ENCODE results near the gene ECPAS.

Gene ECPAS

DNA sequence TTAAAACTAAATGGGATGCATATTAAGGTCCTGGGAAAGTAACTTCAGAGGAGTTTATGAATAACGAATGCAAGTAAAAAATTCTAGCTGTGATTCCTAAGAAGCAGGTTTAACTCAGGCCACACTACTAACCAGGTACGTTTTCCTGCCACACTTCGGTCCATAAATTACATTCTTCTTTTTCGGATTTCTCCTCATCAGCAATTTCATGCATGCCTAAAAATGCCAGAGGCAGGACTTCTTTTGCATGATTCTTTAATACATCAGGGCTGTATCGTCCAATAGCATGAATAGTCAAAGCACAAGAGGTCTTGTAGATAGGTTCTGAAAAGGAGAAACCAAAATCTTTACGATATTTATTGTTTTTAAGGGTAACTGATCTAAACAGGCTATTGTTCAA, 111.9 kb downstream of the ECPAS start:
- Histone ChIP-seq H3K79me2 (ENCODE audit: low read length) (no peaks in the 10 kb centered on the region), H3K4me2 (ENCODE audit: low read length) (no peak overlapping the region), H4K20me1 (ENCODE audit: insufficient read depth, low read length) (no peaks in the 10 kb centered on the region), H3K36me3 (replicated peaks; ENCODE audit: low read depth, low read length) (peaks cover 75% of the 10 kb centered on the region), H2AFZ (ENCODE audit: low read depth, low read length) (no peak overlapping the region), H3K9me3 (ENCODE audit: insufficient read depth, low read length) (no peaks in the 10 kb centered on the region), H3K9ac (ENCODE audit: low read length) (no peak overlapping the region), H3K27ac (ENCODE audit: low read length) (no peak overlapping the region), H3K4me1 (ENCODE audit: low read length) (no peaks in the 10 kb centered on the region), H3K4me3 (ENCODE audit: low read length) (no peak overlapping the region), H3K27me3 (ENCODE audit: low read depth, low read length) (no peaks in the 10 kb centered on the region)
- TF ChIP-seq, protein P1, sequence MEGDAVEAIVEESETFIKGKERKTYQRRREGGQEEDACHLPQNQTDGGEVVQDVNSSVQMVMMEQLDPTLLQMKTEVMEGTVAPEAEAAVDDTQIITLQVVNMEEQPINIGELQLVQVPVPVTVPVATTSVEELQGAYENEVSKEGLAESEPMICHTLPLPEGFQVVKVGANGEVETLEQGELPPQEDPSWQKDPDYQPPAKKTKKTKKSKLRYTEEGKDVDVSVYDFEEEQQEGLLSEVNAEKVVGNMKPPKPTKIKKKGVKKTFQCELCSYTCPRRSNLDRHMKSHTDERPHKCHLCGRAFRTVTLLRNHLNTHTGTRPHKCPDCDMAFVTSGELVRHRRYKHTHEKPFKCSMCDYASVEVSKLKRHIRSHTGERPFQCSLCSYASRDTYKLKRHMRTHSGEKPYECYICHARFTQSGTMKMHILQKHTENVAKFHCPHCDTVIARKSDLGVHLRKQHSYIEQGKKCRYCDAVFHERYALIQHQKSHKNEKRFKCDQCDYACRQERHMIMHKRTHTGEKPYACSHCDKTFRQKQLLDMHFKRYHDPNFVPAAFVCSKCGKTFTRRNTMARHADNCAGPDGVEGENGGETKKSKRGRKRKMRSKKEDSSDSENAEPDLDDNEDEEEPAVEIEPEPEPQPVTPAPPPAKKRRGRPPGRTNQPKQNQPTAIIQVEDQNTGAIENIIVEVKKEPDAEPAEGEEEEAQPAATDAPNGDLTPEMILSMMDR (IDR thresholded peaks at IDR 0.05; ENCODE audit: low read depth, low read length) = no peak
- TF ChIP-seq EZH2phosphoT487 (IDR thresholded peaks at IDR 0.05; ENCODE audit: low read depth) = no peak

DNA sequence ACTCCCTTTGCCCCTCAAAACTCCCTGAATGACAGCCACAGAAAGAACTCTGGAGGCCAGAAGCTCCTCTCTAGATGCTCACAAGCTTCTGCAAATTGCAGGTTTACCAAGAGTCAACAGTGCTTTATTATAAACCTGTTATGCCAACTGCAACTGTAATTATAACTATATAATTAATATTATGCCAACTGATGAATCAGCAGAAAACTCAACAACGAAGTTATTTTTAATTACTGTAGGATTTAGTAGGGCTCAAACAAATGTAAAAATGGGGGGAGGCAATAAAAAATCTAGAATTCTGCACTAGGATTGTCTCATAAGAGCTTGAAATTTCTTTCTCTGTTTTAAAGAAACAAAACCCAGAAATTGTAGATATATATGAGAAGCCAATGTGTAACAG, 117.2 kb downstream of the ECPAS start:
- peaks cover 9% of the 10 kb centered on the region for H3K4me1 ChIP-seq (ENCODE audit: low read length)
- no peaks in the 10 kb centered on the region for H3K27me3 ChIP-seq (ENCODE audit: low read depth, low read length)
- H3K4me2 ChIP-seq (ENCODE audit: low read length) = no peak overlapping the region
- no peak overlapping the region for H3K4me3 ChIP-seq (ENCODE audit: low read length)
- H3K36me3 ChIP-seq (replicated peaks; ENCODE audit: low read depth, low read length) = peaks cover 71% of the 10 kb centered on the region
- H3K9ac ChIP-seq (ENCODE audit: low read length) = no peak overlapping the region
- H3K9me3 ChIP-seq (ENCODE audit: insufficient read depth, low read length) = no peaks in the 10 kb centered on the region
- H3K27ac ChIP-seq (ENCODE audit: low read length) = no peak overlapping the region
- H3K79me2 ChIP-seq (ENCODE audit: low read length) = 0 out of 2 replicates have a peak, but pooled peaks cover 5% of the 10 kb centered on the region
- no peak for TF ChIP-seq EZH2phosphoT487 (IDR thresholded peaks at IDR 0.05; ENCODE audit: low read depth)
- TF ChIP-seq, protein P1 (IDR thresholded peaks at IDR 0.05; ENCODE audit: low read depth, low read length) = no peak
- no peak overlapping the region for H2AFZ ChIP-seq (ENCODE audit: low read depth, low read length)
- no peaks in the 10 kb centered on the region for H4K20me1 ChIP-seq (ENCODE audit: insufficient read depth, low read length)

DNA sequence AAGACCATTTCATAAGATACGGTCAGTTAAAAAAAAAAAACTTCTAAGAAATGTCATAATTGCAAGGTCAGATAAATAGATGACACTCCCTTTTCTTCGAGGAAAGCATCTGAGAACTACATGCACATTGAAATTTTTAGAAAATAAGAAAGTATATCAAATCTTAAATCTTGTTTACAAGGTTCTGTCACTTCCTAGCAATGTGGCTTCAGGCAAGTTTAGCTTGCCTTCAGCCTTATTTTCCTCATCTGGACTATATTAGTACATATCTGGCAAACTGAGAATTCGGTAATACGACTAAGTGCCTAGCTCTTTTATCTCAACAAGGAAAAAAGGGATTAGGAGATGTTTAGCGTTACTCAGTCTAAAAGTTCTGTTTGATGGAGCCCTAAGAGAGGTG, 121.7 kb downstream of the ECPAS start:
- Histone ChIP-seq H3K79me2 (ENCODE audit: low read length) (0 out of 2 replicates have a peak, but pooled peaks cover 5% of the 10 kb centered on the region), H3K36me3 (replicated peaks; ENCODE audit: low read depth, low read length) (peaks cover 54% of the 10 kb centered on the region), H2AFZ (ENCODE audit: low read depth, low read length) (no peak overlapping the region), H3K9me3 (ENCODE audit: insufficient read depth, low read length) (no peaks in the 10 kb centered on the region), H4K20me1 (ENCODE audit: insufficient read depth, low read length) (no peaks in the 10 kb centered on the region), H3K27ac (ENCODE audit: low read length) (peak overlapping the region; percentile 99), H3K4me1 (ENCODE audit: low read length) (peaks cover 46% of the 10 kb centered on the region), H3K9ac (ENCODE audit: low read length) (no peak overlapping the region), H3K4me3 (ENCODE audit: low read length) (no peak overlapping the region), H3K4me2 (ENCODE audit: low read length) (peak overlapping the region; percentile 96; the same call in 1 of the 2 replicates), H3K27me3 (ENCODE audit: low read depth, low read length) (no peaks in the 10 kb centered on the region)
- TF ChIP-seq EZH2phosphoT487 (IDR thresholded peaks at IDR 0.05; ENCODE audit: low read depth) = no peak
- TF ChIP-seq, protein P1 (IDR thresholded peaks at IDR 0.05; ENCODE audit: low read depth, low read length) = no peak

DNA sequence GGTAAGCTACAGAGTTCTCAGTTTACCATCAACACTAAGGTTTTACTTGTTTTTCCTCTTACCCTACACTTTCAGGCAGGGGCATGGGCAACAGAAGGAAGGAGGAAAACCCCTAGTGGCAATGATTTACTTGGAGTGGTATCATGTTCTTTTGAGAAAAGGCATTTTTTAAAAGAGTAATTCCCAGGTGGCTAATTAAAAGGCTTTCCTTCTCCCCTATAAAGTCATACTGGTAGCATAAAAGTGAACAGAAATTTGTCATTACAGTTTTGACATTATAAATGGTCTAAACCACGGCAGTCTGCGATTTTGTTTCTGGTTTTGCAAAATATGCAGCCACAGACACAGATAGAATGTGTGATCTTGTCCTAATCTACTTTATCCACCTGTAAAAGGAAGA, 123.3 kb downstream of the ECPAS start:
- H3K9ac ChIP-seq (ENCODE audit: low read length) = peak overlapping the region; percentile 75
- H3K9me3 ChIP-seq (ENCODE audit: insufficient read depth, low read length) = no peaks in the 10 kb centered on the region
- H3K36me3 ChIP-seq (replicated peaks; ENCODE audit: low read depth, low read length) = peaks cover 52% of the 10 kb centered on the region
- H3K4me3 ChIP-seq (ENCODE audit: low read length) = peak overlapping the region; percentile 65
- peak overlapping the region; percentile 96 for H3K4me2 ChIP-seq (ENCODE audit: low read length)
- peak overlapping the region; percentile 99 for H3K27ac ChIP-seq (ENCODE audit: low read length)
- H3K4me1 ChIP-seq (ENCODE audit: low read length) = peaks cover 61% of the 10 kb centered on the region
- H2AFZ ChIP-seq (ENCODE audit: low read depth, low read length) = no peak overlapping the region
- no peaks in the 10 kb centered on the region for H4K20me1 ChIP-seq (ENCODE audit: insufficient read depth, low read length)
- H3K79me2 ChIP-seq (ENCODE audit: low read length) = 0 out of 2 replicates have a peak, but pooled peaks cover 5% of the 10 kb centered on the region
- no peaks in the 10 kb centered on the region for H3K27me3 ChIP-seq (ENCODE audit: low read depth, low read length)
- TF ChIP-seq, protein P1 (IDR thresholded peaks at IDR 0.05; ENCODE audit: low read depth, low read length) = no peak
- no peak for TF ChIP-seq EZH2phosphoT487 (IDR thresholded peaks at IDR 0.05; ENCODE audit: low read depth)

Data from OCI-LY3 (cell line).